Stimulated activated naive B cell treated with anti-CD40 and anti-IgM and Interleukin-4, amounts not matched to agents 10 μg/mL and 1 μg/mL and 100 μg/mL, for 72 hours (primary cell): ENCODE measurements around the gene TUBA8.

Source experiments
- ATAC-seq, 2 donors: fragments of 150-1000 bp; cut with Tn5 transposase; replicated peaks; 2 replicates each; pipeline ENCODE4 v1.10.0; 2021; ENCODE audit warnings: moderate library complexity in 1 of 2
- DNase-seq: peaks from one replicate; pipeline ENCODE4 v3.0.0; 2021
- H3K27ac Mint-ChIP-seq: one replicate; pipeline ENCODE4 v1.8.0; 2022; ENCODE audit warnings: mild to moderate bottlenecking, mixed read lengths
- H3K27me3 Mint-ChIP-seq, 2 donors: one replicate each; pipeline ENCODE4 v1.8.0; 2022; ENCODE audit warnings: mixed read lengths in 2 of 2
- H3K36me3 Mint-ChIP-seq, 2 donors: one replicate each; pipeline ENCODE4 v1.8.0; 2022; ENCODE audit warnings: mixed read lengths in 2 of 2, mild to moderate bottlenecking in 1 of 2
- H3K4me1 Mint-ChIP-seq, 2 donors: one replicate each; pipeline ENCODE4 v1.8.0; 2022; ENCODE audit warnings: mixed read lengths in 2 of 2, mild to moderate bottlenecking in 1 of 2
- H3K4me3 Mint-ChIP-seq, 2 donors: one replicate each; pipeline ENCODE4 v1.8.0; 2022; ENCODE audit warnings: mild to moderate bottlenecking in 2 of 2, mixed read lengths in 2 of 2, moderate library complexity in 1 of 2
- H3K9me3 Mint-ChIP-seq, 2 donors: one replicate each; pipeline ENCODE4 v1.8.0; 2022; ENCODE audit warnings: mixed read lengths in 2 of 2, mild to moderate bottlenecking in 1 of 2

Gene TUBA8

DNA sequence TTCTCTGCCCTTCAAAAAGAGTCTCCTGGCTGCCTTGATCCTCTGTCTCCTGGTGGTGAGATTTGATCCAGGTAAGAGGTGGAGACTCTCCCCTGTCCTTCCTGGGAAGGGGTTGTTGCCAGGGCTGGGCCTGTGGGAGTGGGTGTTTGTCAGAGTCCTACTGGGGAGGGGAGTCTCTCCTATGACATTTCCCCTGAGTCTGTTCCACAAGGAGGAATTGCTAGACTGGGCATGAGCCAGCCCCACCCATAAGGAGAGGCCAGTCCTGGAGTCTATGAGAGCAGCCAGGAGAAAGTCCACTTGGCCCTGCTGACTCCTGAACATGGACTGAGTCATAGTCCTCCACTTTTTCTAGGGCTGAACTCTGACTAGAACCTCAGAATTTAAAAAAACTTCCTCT lies 25.4 kb upstream of the TUBA8 start:
- ATAC-seq (no peak), DNase-seq (no peak)
- Mint-ChIP-seq H3K36me3 (peaks cover 60 to 76% of the 10 kb centered on the region in 2 donors), H3K27me3 (no peaks in the 10 kb centered on the region), H3K4me1 (peaks cover 23 to 44% of the 10 kb centered on the region in 2 donors), H3K4me3 (no peak overlapping the region), H3K9me3 (peaks cover 0 to 3% of the 10 kb centered on the region in 2 donors), H3K27ac (no peak overlapping the region)

GRCh38 chr22:18087350-18087855 lies 23.2 kb upstream of the TUBA8 start:
- H3K27ac Mint-ChIP-seq, result no peak overlapping the region
- DNase-seq, result no peak

GRCh38 chr22:18088825-18089568 lies 21.6 kb upstream of the TUBA8 start:
- Mint-ChIP-seq H3K36me3 (peaks cover 49 to 65% of the 10 kb centered on the region in 2 donors), H3K9me3 (no peaks in the 10 kb centered on the region), H3K27ac (peak overlapping the region; percentile 43), H3K4me3 (no peak overlapping the region), H3K27me3 (no peaks in the 10 kb centered on the region), H3K4me1 (peaks cover 15 to 21% of the 10 kb centered on the region in 2 donors)
- no peak for DNase-seq
- peak; percentile 45 to 63 for ATAC-seq

More at GRCh38 chr22:18087350-18087855, 23.2 kb upstream of the TUBA8 start:
- H3K36me3 Mint-ChIP-seq, result peaks cover 55 to 73% of the 10 kb centered on the region in 2 donors
- ATAC-seq, result no peak
- no peaks in the 10 kb centered on the region for H3K27me3 Mint-ChIP-seq
- H3K9me3 Mint-ChIP-seq, result no peaks in the 10 kb centered on the region
- no peak overlapping the region for H3K4me3 Mint-ChIP-seq
- peaks cover 20 to 31% of the 10 kb centered on the region in 2 donors for H3K4me1 Mint-ChIP-seq

GRCh38 chr22:18090286-18090685 lies 20.3 kb upstream of the TUBA8 start:
- Mint-ChIP-seq H3K9me3 (no peaks in the 10 kb centered on the region), H3K27me3 (no peaks in the 10 kb centered on the region), H3K4me1 (peaks cover 15 to 28% of the 10 kb centered on the region in 2 donors), H3K36me3 (peaks cover 47 to 68% of the 10 kb centered on the region in 2 donors), H3K4me3 (no peak overlapping the region), H3K27ac (peak overlapping the region; percentile 31)
- no peak for DNase-seq
- no peak for ATAC-seq

- H3K36me3 Mint-ChIP-seq, result peaks cover 47 to 67% of the 10 kb centered on the region in 2 donors
- peak overlapping the region; percentile 72 for H3K27ac Mint-ChIP-seq
- no peaks in the 10 kb centered on the region for H3K27me3 Mint-ChIP-seq
- H3K9me3 Mint-ChIP-seq, result no peaks in the 10 kb centered on the region
- ATAC-seq, result no peak
- H3K4me1 Mint-ChIP-seq, result peaks cover 23 to 39% of the 10 kb centered on the region in 2 donors
- H3K4me3 Mint-ChIP-seq, result no peak overlapping the region
- DNase-seq, result no peak
These were observed 19.1 kb upstream of the TUBA8 start for GRCh38 chr22:18091478-18091877.

DNA sequence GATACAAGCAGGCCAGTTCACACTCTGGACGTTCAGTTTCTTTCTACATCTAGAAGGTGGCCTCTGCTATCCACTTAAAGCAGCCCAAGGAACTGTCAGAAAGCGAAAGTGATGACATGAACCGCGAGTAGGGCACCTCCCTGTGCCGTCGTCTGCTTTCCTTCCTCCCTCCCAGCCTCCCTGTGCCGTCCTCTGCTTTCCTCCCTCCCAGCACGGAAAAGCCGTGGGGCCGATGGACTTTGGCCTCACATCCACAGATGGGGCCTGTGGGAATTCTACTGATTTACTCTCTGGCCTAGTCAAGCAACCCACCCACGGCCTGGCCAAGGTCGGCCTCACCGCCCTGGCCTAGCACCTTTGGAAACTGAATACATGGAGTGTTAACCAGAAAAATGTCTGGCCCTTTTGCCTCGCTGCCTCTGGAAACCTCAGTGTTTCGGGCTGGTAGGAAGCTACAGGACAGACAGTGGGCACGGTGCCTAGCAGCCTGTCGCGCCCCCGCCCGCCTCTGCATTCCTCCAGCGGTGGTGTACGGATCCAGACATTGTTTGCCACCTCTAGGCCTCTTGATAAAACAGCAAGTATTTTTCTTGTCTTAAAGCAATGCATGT lies 18.6 kb upstream of the TUBA8 start:
- peaks cover 0 to 3% of the 10 kb centered on the region in 2 donors for H3K9me3 Mint-ChIP-seq
- peak overlapping the region; percentile 72 for H3K27ac Mint-ChIP-seq
- peak overlapping the region in 1 of 2 donors; percentile 70 for H3K4me3 Mint-ChIP-seq
- H3K4me1 Mint-ChIP-seq, result peaks cover 29 to 43% of the 10 kb centered on the region in 2 donors
- ATAC-seq, result no peak
- H3K36me3 Mint-ChIP-seq, result peaks cover 53 to 72% of the 10 kb centered on the region in 2 donors
- no peaks in the 10 kb centered on the region for H3K27me3 Mint-ChIP-seq
- no peak for DNase-seq

DNA sequence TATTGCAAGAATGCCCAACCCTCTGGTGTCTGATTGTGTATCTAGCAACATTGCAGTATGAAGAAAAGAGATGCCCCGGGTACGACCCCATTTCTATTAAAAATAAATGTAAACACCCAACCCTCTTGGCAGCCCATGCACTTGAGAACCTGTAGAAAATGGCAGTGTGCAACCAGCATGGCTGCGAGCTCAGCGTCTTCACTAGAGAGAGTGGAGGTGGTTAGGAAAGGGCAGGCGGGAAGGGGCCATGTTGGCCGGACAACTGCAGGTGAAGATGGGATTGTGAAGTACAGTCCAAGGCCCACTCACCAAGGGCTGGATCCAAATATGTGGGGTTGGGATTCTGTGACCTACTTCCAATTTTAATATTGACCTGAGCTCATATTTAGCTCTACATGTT lies 16.9 kb upstream of the TUBA8 start:
- ATAC-seq (no peak), DNase-seq (no peak)
- no peaks in the 10 kb centered on the region for H3K27me3 Mint-ChIP-seq

GRCh38 chr22:18095101-18095805 lies 15.4 kb upstream of the TUBA8 start:
- Mint-ChIP-seq H3K4me1 (peaks cover 22 to 27% of the 10 kb centered on the region in 2 donors), H3K4me3 (no peak overlapping the region), H3K27me3 (no peaks in the 10 kb centered on the region), H3K9me3 (peaks cover 0 to 3% of the 10 kb centered on the region in 2 donors), H3K36me3 (peaks cover 38 to 58% of the 10 kb centered on the region in 2 donors), H3K27ac (peak overlapping the region; percentile 86)
- DNase-seq, result no peak
- ATAC-seq, result peak; percentile 26 to 33

More for the DNA sequence above, 16.9 kb upstream of the TUBA8 start:
- Mint-ChIP-seq H3K27ac (no peak overlapping the region), H3K4me1 (peaks cover 29 to 34% of the 10 kb centered on the region in 2 donors), H3K4me3 (no peak overlapping the region), H3K36me3 (peaks cover 44 to 59% of the 10 kb centered on the region in 2 donors), H3K9me3 (peaks cover 0 to 3% of the 10 kb centered on the region in 2 donors)

- H3K4me1 Mint-ChIP-seq, result peaks cover 21 to 32% of the 10 kb centered on the region in 2 donors
- ATAC-seq, result peak; percentile 59 to 91
- H3K27ac Mint-ChIP-seq, result peak overlapping the region; percentile 57
These were observed 13.8 kb upstream of the TUBA8 start for GRCh38 chr22:18096823-18097222.

DNA sequence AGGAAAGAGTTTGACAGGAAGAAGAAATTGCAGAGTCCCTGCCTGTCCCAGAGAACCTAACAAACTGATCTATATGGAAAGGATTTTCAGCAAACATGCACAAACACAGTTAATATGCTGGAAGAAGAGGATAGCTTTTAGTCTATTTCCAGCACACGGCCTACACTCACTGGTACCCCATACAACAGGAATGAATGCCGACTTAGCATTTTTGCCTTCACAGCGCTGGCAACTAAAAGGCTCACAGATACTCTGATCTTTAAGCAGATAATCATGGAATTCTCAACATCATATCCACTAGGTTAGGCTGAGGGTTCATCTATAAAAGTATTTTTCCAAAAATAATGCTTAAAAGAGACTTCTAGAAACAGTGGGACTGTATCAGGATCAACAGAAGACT lies 9.8 kb upstream of the TUBA8 start:
- H3K27me3 Mint-ChIP-seq, result no peaks in the 10 kb centered on the region

More at GRCh38 chr22:18096823-18097222, 13.8 kb upstream of the TUBA8 start:
- peaks cover 43 to 60% of the 10 kb centered on the region in 2 donors for H3K36me3 Mint-ChIP-seq
- no peaks in the 10 kb centered on the region for H3K27me3 Mint-ChIP-seq
- no peak for DNase-seq
- no peak overlapping the region for H3K4me3 Mint-ChIP-seq
- peaks cover 0 to 3% of the 10 kb centered on the region in 2 donors for H3K9me3 Mint-ChIP-seq

DNA sequence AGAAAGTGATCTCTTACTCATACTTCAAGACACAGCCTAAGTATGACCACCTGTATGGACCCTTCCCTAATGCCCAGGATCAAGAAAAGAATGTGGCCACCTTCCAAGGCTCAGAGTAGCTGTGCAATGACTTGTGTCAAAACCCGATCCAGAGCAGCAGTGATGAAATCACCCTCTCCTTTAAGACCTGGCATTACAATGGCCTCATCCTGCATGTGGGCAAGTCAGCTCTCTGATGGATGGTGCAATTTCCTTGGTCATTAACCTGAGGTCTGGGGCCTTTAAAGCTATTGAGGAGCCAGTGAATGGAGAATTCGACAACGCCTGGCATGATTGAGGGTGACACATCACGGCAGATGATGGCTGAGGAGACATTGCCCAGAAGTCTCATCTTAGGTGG lies 9.1 kb upstream of the TUBA8 start:
- no peak for DNase-seq
- ATAC-seq, result no peak
- Mint-ChIP-seq H3K9me3 (peaks cover 3 to 18% of the 10 kb centered on the region in 2 donors), H3K4me1 (peaks cover 31 to 48% of the 10 kb centered on the region in 2 donors), H3K27ac (peak overlapping the region; percentile 1), H3K4me3 (no peak overlapping the region), H3K36me3 (peaks cover 51 to 60% of the 10 kb centered on the region in 2 donors), H3K27me3 (no peaks in the 10 kb centered on the region)

More for the DNA sequence above, 9.8 kb upstream of the TUBA8 start:
- DNase-seq (no peak), ATAC-seq (no peak)
- H3K36me3 Mint-ChIP-seq, result peaks cover 53 to 62% of the 10 kb centered on the region in 2 donors
- no peak overlapping the region for H3K27ac Mint-ChIP-seq
- peaks cover 0 to 13% of the 10 kb centered on the region in 2 donors for H3K9me3 Mint-ChIP-seq
- H3K4me1 Mint-ChIP-seq, result peaks cover 32 to 49% of the 10 kb centered on the region in 2 donors
- no peak overlapping the region for H3K4me3 Mint-ChIP-seq

DNA sequence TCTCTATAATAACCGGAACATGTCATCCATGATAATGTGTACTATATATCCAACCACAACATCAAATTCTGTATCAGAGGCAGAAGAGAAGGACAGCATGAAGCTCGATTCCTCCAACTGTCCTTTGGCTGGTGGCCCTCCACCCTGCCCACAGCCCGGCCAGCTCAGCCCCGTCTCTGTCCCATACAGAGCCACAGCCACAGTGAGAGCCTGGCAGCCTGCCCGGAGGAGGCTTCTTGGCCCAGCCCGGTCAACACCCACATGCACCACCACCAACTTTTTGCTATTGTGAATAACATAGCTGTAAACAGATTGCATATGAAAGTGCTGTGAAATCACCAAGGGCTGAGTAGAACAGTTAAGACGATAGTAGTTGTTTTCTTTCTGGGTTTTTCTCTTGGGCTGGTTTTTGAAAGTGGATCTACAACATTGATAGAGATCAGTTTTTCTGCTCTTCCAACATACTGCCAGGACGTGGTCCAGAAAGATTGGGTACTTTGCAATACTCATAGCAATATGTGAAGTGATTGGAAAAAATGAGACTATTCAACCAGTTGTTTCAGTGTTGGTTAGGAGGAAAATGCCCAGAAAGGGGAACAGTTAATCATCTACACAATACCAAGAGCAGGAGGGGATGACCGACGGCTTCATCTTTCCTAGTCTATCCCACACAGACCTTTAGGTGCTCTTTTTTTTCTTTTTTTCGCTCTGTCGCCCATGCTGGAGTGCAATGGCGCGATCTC lies 6.9 kb upstream of the TUBA8 start:
- Mint-ChIP-seq H3K27me3 (no peaks in the 10 kb centered on the region), H3K36me3 (peaks cover 55 to 62% of the 10 kb centered on the region in 2 donors), H3K4me3 (peak overlapping the region; percentile 32 to 46), H3K27ac (peak overlapping the region; percentile 80), H3K9me3 (peaks cover 7 to 21% of the 10 kb centered on the region in 2 donors), H3K4me1 (peaks cover 29 to 53% of the 10 kb centered on the region in 2 donors)
- DNase-seq (peak; percentile 63), ATAC-seq (peak; percentile 92 to 93)

DNA sequence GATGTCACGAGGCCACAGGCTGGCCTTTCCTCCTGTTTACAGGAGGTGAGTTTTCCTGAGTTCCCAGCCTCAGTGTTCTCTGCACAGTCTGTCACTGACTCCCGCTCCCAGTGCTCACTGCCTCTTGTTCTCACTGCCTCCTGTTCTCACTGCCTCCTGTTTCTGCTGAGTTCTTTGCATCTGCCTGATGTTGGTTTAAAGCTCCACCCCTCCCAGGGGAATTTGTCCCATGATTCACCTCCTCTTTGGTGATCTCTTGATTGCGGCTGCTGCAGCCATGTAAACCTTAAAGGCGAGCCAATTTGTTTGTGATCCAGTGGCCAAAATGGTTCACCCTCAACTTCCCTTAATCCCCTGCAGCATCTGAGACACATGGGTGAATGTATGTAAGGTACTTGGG lies 6.0 kb upstream of the TUBA8 start:
- H3K4me3 Mint-ChIP-seq, result no peak overlapping the region
- peaks cover 54 to 59% of the 10 kb centered on the region in 2 donors for H3K36me3 Mint-ChIP-seq
- no peak for ATAC-seq
- H3K4me1 Mint-ChIP-seq, result peaks cover 31 to 56% of the 10 kb centered on the region in 2 donors
- H3K9me3 Mint-ChIP-seq, result peaks cover 8 to 21% of the 10 kb centered on the region in 2 donors
- H3K27ac Mint-ChIP-seq, result peak overlapping the region; percentile 80
- DNase-seq, result no peak
- peaks cover 2 to 3% of the 10 kb centered on the region in 2 donors for H3K27me3 Mint-ChIP-seq
